VCaP (cell line): Measurements from ENCODE around the gene CRYL1.

ENCODE experiments used
- H3K27ac ChIP-seq: fragments of 450-650 bp; 2 replicates; pipeline ENCODE4 v1.5.1; 2017
- CTCF ChIP-seq: fragments of 450-650 bp; conservative IDR thresholded peaks from 2 replicates; pipeline ENCODE4 v1.5.1; 2017; ENCODE audit warnings: mild to moderate bottlenecking, moderate library complexity

Gene CRYL1

GRCh38 chr13:20430296-20430695, 95.4 kb downstream of the CRYL1 start:
- TF ChIP-seq CTCF, result no peak

DNA sequence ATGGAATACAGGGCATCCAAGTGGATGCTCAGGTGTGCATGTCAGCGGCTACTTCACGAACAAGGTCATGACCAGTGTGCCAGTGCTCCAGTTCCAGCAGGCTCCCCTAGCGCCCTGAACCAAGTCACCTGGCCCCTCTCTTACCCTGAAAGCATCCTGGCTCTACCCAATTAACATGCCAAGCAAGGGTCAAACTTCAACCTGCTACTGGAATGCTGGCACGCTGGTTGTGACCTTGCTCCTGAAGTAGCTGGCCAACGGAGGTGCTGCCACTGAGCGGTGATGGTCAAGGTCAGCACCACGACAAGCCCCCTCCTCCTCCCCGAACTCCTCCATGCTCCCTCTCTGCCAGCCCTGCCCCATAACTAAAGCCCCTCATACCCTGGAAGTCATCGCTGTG, 96.0 kb downstream of the CRYL1 start:
- TF ChIP-seq CTCF, result no peak
- no peak overlapping the region for H3K27ac ChIP-seq

More at GRCh38 chr13:20430296-20430695, 95.4 kb downstream of the CRYL1 start:
- H3K27ac ChIP-seq, result no peak overlapping the region

DNA sequence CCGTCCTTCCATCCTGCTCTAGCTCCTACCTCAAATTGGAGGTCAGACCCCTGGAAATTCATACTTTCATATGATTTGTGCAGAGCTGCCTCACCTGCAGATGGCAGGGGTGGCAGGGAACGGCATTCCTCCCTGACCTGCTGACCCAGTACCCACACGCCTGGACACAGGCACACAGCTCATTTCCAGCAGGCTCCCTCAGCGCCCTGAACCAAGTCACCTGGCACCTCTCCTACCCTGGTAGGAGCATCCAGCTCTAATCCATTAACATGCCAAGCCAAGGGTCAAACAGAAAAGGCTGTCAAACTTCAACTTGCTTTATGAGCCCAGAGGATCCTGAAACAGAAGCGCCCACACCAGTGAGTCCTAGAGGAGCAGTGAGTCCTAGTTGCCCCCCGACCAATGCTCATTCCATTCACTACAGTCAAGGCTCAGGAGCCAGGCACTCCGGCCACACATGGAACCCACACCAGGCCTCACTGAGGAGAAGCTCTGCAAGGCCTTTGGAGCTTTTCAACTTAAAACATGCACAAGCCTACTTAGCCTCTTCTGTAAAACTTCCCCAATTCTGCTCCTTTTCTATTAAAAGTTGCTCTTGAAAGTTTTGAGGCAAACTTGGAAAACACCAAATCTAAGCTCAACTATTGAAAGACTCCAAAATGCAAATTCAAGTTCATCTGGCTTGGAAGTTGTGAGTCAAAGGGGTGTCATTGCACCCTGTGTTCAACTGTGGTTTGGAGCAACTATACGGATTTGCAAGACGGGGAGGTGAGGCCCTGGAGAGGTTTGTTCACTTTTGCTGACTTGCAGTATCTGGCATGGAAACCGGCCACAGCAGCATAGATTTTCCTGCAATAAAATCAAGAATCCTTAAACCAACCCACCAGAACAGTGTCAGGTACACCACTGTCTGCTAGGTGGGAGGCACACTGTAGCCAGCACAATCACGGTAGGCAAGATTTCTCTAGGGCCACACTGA, 96.7 kb downstream of the CRYL1 start:
- no peak for TF ChIP-seq CTCF
- H3K27ac ChIP-seq, result no peak overlapping the region

- TF ChIP-seq CTCF, result no peak
- H3K27ac ChIP-seq, result no peak overlapping the region
These were observed 98.8 kb downstream of the CRYL1 start for GRCh38 chr13:20426766-20427448.

DNA sequence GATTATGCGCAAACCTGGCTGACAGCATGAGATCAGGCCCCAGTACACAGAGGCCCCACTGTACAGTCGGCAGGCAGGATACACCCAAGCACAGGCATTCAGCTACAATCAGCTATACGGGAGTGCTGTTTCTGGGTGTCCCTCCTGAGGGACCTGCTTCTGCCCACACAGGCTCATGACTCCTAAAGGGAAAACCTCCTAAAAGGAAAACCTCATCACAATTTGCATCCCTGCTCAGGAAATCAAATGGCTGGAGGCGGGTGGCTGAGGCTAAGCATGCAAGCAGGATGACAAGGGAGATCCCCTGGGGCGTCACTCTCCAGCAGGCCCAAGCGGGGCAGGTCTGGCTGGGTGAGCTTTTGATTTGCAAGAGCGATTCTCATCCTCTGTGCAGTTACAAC, 99.8 kb downstream of the CRYL1 start:
- H3K27ac ChIP-seq, result no peak overlapping the region

DNA sequence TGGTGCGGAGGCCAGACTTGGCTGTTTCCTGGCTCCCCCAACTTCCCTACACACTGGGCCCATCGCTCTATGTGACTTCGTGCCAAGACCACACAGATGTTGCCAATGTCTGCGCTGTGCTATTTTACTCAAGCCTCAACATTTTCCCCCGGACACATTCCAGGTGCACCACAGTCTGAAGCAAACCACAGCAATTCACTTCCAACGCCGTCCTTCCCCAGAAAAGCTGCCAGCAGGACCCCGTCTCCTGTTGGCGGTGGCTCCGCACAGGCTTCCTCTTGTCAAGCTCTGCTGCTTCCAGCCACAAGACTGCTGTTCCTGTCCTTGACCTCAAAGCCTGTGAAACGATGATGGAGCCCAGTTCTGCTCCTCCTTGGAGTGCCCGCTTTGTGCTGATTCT, 100.7 kb downstream of the CRYL1 start:
- no peak for TF ChIP-seq CTCF
- no peak overlapping the region for H3K27ac ChIP-seq

More for the DNA sequence above, 99.8 kb downstream of the CRYL1 start:
- TF ChIP-seq CTCF, result no peak

DNA sequence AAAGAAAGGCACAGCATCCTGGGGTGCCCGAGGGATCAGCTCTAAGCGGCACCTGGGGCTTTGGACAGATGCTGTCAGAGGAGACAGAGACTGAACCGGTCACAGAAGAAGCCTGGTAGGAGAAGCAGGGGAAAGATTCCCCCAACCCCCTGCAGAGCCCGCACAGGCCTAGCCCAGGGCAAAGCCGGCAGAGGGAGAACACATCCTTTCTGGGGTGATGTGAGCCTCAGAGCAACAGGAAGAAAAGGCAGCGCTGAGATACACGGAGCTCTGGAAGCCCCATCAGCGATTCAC, 101.2 kb downstream of the CRYL1 start:
- TF ChIP-seq CTCF, result no peak
- H3K27ac ChIP-seq, result no peak overlapping the region
